Gastroesophageal sphincter (tissue), 4 donors: ENCODE measurements around the gene FGGY. TPM values are rescaled to one million over a fixed set of nuclear protein-coding genes. Genes with fewer than 3 reads are reported as not detected.
"Not testable (repeated sequence)": the region's sequence is repeated elsewhere in the genome, so short reads cannot be mapped to it uniquely, and the experiment has no call there.

Experiments used
- ATAC-seq: fragments of 150-250 bp; one replicate; pipeline ENCODE4 v1.9.1; 2016; ENCODE audit warnings: mild to moderate bottlenecking, moderate library complexity
- H3K27ac ChIP-seq, 4 donors: fragments of 200-600 bp; sonication (generic) in 3 of 4; 1 replicate in 3 of 4; 2 replicates in 1 of 4; pipeline ENCODE4 v1.5.1; 2016 to 2019
- H3K27me3 ChIP-seq: fragments of 200-600 bp; sonication (generic); one replicate; pipeline ENCODE4 v1.5.1; 2019
- H3K36me3 ChIP-seq, 2 donors: fragments of 200-600 bp; sonication (generic); one replicate each; pipeline ENCODE4 v1.5.1; 2019; ENCODE audit warnings: control low read depth in 1 of 2
- H3K4me1 ChIP-seq, 3 donors: fragments of 200-600 bp; sonication (generic); 1 replicate in 2 of 3; 2 replicates in 1 of 3; pipeline ENCODE4 v1.5.1; 2016 to 2019; ENCODE audit warnings: control low read depth in 2 of 3
- H3K4me3 ChIP-seq, 2 donors: fragments of 200-600 bp; sonication (generic); one replicate each; pipeline ENCODE4 v1.5.1; 2019; ENCODE audit warnings: mild to moderate bottlenecking in 1 of 2, moderate library complexity in 1 of 2
- H3K9me3 ChIP-seq, 3 donors: fragments of 200-600 bp; sonication (generic); one replicate each; pipeline ENCODE4 v1.5.1; 2017 to 2019; ENCODE audit warnings: control low read depth in 2 of 3
- EP300 ChIP-seq: sonication (generic); formaldehyde crosslinking; IDR thresholded peaks from one replicate; pipeline ENCODE4 v1.6.1; 2017; ENCODE audit warnings: antibody characterized with exemption, mild to moderate bottlenecking
- POLR2A ChIP-seq, 2 donors: fragments of 450-650 bp; IDR thresholded peaks; one replicate each; pipeline ENCODE4 v1.6.1; 2017; ENCODE audit warnings: antibody characterized with exemption in 2 of 2, mild to moderate bottlenecking in 2 of 2, moderate library complexity in 1 of 2
- POLR2AphosphoS5 ChIP-seq: sonication (generic); formaldehyde crosslinking; IDR thresholded peaks from one replicate; pipeline ENCODE4 v1.6.1; 2017; ENCODE audit warnings: antibody characterized with exemption
- WGBS, 2 donors: methylation state at CpG; one replicate each; pipeline ENCODE4 v1.1.5; 2018; ENCODE audit warnings: low coverage in 1 of 2; 5-methylcytosine and 5-hydroxymethylcytosine counted together
- total RNA-seq, 4 donors: library from RNA; depleted of rRNA; stranded (reverse); fragments of >200 nt; gene quantifications; one replicate each; pipeline ENCODE4 v1.1.0, GENCODE V29; 2016
- TF ChIP-seq, protein P1 (sequence below), 4 experiments: fragments of 200-600 bp in 2 of 4; fragments of 450-650 bp in 2 of 4; sonication (generic) in 1 of 4; IDR thresholded peaks; one replicate each; pipeline ENCODE4 v1.5.1; 2017 to 2019; ENCODE audit warnings: antibody characterized with exemption in 4 of 4, mild to moderate bottlenecking in 2 of 4, moderate library complexity in 2 of 4

FGGY gene
- total RNA-seq, 4 donors from 2014 or later: 19.0 to 29.6 (median 25.2) TPM

DNA sequence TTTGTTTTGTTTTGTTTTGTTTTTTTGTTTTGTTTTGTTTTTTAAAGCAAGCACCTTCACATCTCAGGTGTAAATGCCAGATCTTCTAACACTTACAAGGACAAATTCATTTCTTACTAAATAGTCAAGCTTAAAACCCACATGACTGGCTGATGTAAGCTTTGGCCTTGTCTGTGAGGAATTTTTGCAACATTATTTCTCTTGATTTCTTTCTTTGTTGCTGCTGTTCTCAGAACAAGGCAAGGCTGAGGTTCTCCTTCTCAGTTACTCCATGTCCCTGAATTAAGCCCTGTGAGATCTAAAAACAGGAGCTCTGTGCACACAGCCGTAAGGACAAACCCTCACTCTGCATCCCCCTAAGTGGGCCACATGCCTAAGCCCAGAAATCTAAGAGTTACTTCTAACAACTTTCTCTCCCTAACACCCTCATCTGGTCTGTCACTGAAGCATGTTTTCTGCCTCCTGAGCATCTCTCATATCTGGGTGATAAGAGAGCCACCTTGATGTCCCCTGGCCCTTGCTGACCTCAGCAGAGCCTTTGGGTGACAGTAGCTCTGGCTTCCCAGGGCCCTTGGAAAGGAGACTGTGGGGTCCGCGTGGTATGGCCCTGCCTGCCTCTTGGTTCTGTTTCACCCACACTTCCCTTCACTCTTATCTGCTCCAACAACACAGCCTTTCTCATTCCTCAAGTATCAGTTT, 436.7 kb downstream of the FGGY start:
- Histone ChIP-seq H3K9me3 (no peaks in the 10 kb centered on the region), H3K4me3 (no peak overlapping the region), H3K27me3 (no peaks in the 10 kb centered on the region), H3K27ac (peak overlapping the region in 3 of 4 donors; percentile 41 to 82 (median 78)), H3K4me1 (peaks cover 14 to 46% (median 27%) of the 10 kb centered on the region in 3 donors), H3K36me3 (no peaks in the 10 kb centered on the region)
- TF ChIP-seq POLR2AphosphoS5: no peak
- TF ChIP-seq, protein P1, sequence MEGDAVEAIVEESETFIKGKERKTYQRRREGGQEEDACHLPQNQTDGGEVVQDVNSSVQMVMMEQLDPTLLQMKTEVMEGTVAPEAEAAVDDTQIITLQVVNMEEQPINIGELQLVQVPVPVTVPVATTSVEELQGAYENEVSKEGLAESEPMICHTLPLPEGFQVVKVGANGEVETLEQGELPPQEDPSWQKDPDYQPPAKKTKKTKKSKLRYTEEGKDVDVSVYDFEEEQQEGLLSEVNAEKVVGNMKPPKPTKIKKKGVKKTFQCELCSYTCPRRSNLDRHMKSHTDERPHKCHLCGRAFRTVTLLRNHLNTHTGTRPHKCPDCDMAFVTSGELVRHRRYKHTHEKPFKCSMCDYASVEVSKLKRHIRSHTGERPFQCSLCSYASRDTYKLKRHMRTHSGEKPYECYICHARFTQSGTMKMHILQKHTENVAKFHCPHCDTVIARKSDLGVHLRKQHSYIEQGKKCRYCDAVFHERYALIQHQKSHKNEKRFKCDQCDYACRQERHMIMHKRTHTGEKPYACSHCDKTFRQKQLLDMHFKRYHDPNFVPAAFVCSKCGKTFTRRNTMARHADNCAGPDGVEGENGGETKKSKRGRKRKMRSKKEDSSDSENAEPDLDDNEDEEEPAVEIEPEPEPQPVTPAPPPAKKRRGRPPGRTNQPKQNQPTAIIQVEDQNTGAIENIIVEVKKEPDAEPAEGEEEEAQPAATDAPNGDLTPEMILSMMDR (IDR thresholded peaks at IDR 0.05): no peak
- no peak for TF ChIP-seq POLR2A (IDR thresholded peaks at IDR 0.05)
- no peak for TF ChIP-seq EP300
- WGBS, 2 donors: 66% methylated on average over 2 of the region's 3 CpGs; no CpG with 5 or more reads in 1 of the 2 donors
- ATAC-seq: peak; percentile 40

DNA sequence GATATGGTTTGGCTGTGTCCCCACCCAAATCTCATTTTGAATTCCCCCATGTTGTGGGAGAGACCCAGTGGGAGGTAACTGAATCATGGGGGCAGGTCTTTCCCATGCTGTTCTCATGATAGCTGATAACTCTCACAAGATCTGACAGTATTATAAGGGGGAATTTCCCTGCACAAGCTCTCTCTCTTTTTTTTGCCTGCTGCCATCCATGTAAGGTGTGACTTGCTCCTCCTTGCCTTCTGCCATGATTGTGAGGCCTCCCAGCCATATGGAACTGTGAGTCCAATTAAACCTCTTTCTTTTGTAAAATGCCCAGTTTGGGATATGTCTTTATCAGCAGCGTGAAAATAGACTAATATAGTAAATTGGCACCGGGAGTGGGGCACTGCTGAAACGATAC, 439.0 kb downstream of the FGGY start:
- not testable (repeated sequence) for H3K27me3 ChIP-seq, H3K36me3 ChIP-seq, H3K4me3 ChIP-seq, H3K27ac ChIP-seq, H3K9me3 ChIP-seq, ATAC-seq
- 100% methylated on average over 2 to 3 of the region's 3 CpGs for WGBS, 2 donors
- H3K4me1 ChIP-seq: peaks cover 8 to 34% (median 20%) of the 10 kb centered on the region in 3 donors

DNA sequence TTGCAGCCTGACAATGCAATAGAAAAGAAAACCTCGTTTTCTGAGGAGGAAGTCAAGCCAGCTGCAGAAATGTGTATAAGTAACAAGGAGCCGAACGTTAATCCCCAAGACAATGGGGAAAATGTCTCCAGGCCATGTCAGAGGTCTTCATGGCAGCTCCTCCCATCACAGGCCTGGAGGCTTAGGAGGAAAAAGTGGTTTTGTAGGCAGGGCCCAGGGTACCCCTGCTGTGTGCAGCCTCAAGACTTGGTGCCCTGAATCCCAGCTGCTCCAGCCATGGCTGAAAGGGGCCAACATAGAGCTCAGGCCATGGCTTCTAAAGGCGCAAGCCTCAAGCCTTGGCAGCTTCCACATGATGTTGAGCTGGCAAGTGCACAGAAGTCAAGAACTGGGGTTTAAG, 439.9 kb downstream of the FGGY start:
- Histone ChIP-seq H3K27me3 (no peaks in the 10 kb centered on the region), H3K4me3 (no peak overlapping the region), H3K27ac (no peak overlapping the region), H3K4me1 (peaks cover 0 to 26% (median 13%) of the 10 kb centered on the region in 3 donors), H3K9me3 (no peaks in the 10 kb centered on the region), H3K36me3 (no peaks in the 10 kb centered on the region)
- TF ChIP-seq POLR2AphosphoS5: no peak
- 94% methylated on average over 3 of the region's 4 CpGs; no CpG with 5 or more reads in 1 of the 2 donors for WGBS, 2 donors
- ATAC-seq: no peak

DNA sequence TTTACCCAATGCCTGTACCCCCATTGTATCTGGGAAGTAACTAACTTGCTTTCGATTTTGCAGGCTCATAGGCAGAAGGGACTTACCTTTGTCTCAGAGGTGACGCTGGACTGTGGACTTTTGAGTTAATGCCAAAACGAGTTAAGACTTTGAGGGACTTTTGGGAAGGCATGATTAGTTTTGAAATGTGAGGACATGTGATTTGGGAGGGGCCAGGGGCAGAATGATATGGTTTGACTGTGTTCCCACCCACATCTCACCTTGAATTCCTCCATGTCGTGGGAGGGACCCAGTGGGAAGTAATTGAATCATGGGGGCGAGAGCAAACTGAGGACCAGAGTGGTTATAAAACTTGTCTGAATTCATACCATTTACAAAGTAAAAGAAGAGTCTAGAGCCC, 440.7 kb downstream of the FGGY start:
- H3K27me3 ChIP-seq: no peaks in the 10 kb centered on the region
- ATAC-seq: no peak
- peaks cover 0 to 17% (median 4%) of the 10 kb centered on the region in 3 donors for H3K4me1 ChIP-seq
- TF ChIP-seq EP300 (no peak), POLR2A (IDR thresholded peaks at IDR 0.05) (no peak), POLR2AphosphoS5 (no peak)
- TF ChIP-seq, protein P1 (IDR thresholded peaks at IDR 0.05): no peak
- no peaks in the 10 kb centered on the region for H3K36me3 ChIP-seq
- H3K9me3 ChIP-seq: no peaks in the 10 kb centered on the region
- no peak overlapping the region for H3K4me3 ChIP-seq
- no peak overlapping the region for H3K27ac ChIP-seq
- WGBS, 2 donors: 79 to 94% methylated on average over 3 to 4 of the region's 5 CpGs

DNA sequence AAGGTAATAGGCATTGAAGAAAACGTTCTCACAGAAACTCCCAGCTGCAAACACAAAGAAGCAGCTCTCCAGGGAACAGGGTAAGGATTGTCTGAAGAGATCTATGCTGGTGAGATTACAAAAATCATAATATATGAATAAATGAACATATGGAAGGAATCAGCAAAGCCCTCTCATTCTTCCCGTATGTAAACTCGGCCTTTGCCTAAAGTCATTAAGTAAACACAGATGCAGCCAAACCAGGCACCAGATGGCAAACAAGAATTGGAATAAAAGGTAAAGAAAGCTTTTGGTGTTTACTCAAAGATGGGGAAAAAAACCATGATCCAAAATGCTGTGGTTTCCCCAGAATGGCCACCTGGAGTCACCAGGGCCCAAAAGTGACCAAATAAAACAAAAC, 441.3 kb downstream of the FGGY start:
- H3K27ac ChIP-seq: no peak overlapping the region
- WGBS, 2 donors: 80 to 90% methylated on average over 3 of the region's 3 CpGs
- no peaks in the 10 kb centered on the region for H3K27me3 ChIP-seq
- no peaks in the 10 kb centered on the region for H3K9me3 ChIP-seq
- TF ChIP-seq EP300: no peak
- TF ChIP-seq POLR2A (IDR thresholded peaks at IDR 0.05): no peak
- TF ChIP-seq, protein P1 (IDR thresholded peaks at IDR 0.05): no peak
- TF ChIP-seq POLR2AphosphoS5: no peak
- no peak for ATAC-seq
- peaks cover 0 to 12% (median under 1%) of the 10 kb centered on the region in 3 donors for H3K4me1 ChIP-seq
- no peaks in the 10 kb centered on the region for H3K36me3 ChIP-seq
- H3K4me3 ChIP-seq: no peak overlapping the region

DNA sequence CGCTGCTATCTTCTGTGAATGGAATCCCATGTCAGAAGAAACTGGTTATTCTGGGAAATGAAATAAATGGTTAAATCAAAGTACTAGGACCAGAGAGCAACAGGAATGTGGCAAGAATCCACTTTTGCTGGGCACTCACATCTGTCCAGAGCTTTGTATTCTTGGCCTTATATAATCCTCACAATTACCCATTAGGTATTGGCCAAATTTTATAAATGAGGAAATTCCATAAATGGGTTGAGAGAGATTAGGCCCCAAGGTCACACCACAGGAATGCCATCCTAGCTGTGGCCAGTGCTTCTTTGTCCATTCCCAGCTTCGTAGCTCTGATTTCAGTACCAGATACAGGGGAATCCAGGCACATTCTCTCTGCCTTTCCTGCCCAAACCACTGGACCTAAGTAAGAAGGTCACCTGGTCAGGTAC, 441.7 kb downstream of the FGGY start:
- no peaks in the 10 kb centered on the region for H3K36me3 ChIP-seq
- no peak overlapping the region for H3K27ac ChIP-seq
- H3K4me1 ChIP-seq: peaks cover 0 to 8% (median 0%) of the 10 kb centered on the region in 3 donors
- TF ChIP-seq EP300: no peak
- no peak for TF ChIP-seq POLR2A (IDR thresholded peaks at IDR 0.05)
- TF ChIP-seq POLR2AphosphoS5: no peak
- TF ChIP-seq, protein P1 (IDR thresholded peaks at IDR 0.05): no peak
- no peak overlapping the region for H3K4me3 ChIP-seq
- 89 to 97% methylated on average over 1 to 2 of the region's 2 CpGs for WGBS, 2 donors
- ATAC-seq: no peak
- H3K9me3 ChIP-seq: no peaks in the 10 kb centered on the region
- H3K27me3 ChIP-seq: no peaks in the 10 kb centered on the region
